ENCODE data around the gene SRGN. TPM values are rescaled to one million over a fixed set of nuclear protein-coding genes. Genes with fewer than 3 reads are reported as not detected.
A peak's percentile ranks its signal among the peaks of the same experiment; 100 is the strongest.

Gene SRGN
- total and polyA plus RNA-seq, 10 of the 15 experiments (the other 5 are each of a cell fraction or from before 2014, with no cell fraction given): 382 to 2,414 (median 885) TPM

DNA sequence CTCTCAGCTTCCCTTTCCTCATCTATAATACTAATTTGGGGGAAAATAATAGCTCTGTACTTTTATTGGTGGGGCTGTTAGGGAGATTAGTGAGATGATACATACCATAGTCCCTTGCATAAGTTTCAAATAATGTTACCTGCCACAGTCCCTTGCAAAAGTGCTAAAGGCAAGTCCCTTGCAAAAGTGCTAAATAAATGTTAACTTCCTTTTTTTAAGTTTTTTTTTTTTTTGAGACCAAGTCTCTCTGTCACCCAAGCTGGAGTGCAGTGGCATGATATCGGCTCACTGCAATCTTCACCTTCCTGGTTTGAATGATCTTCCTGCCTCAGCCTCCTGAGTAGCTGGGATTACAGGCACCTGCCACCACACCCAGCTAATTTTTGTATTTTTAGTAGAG, 43.4 kb upstream of the SRGN start (continued):
- TF ChIP-seq, protein P1, sequence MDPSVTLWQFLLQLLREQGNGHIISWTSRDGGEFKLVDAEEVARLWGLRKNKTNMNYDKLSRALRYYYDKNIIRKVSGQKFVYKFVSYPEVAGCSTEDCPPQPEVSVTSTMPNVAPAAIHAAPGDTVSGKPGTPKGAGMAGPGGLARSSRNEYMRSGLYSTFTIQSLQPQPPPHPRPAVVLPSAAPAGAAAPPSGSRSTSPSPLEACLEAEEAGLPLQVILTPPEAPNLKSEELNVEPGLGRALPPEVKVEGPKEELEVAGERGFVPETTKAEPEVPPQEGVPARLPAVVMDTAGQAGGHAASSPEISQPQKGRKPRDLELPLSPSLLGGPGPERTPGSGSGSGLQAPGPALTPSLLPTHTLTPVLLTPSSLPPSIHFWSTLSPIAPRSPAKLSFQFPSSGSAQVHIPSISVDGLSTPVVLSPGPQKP (IDR thresholded peaks at IDR 0.05; ENCODE audit: low read depth, low read length): no peak
- TF ChIP-seq DPF2 (IDR thresholded peaks at IDR 0.05): no peak
- no peak for TF ChIP-seq FOXK2 (IDR thresholded peaks at IDR 0.05)
- TF ChIP-seq, protein P2, sequence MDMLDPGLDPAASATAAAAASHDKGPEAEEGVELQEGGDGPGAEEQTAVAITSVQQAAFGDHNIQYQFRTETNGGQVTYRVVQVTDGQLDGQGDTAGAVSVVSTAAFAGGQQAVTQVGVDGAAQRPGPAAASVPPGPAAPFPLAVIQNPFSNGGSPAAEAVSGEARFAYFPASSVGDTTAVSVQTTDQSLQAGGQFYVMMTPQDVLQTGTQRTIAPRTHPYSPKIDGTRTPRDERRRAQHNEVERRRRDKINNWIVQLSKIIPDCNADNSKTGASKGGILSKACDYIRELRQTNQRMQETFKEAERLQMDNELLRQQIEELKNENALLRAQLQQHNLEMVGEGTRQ (IDR thresholded peaks at IDR 0.05; ENCODE audit: borderline replicate concordance, low read depth, low read length): no peak
- no peak for TF ChIP-seq SREBF1 (IDR thresholded peaks at IDR 0.05; ENCODE audit: low read length)
- no peak for TF ChIP-seq ESRRA (IDR thresholded peaks at IDR 0.05; ENCODE audit: low read length)
- no peak for TF ChIP-seq POLR2A (IDR thresholded peaks at IDR 0.05; ENCODE audit: low read depth, low read length)
- TF ChIP-seq, protein P3, sequence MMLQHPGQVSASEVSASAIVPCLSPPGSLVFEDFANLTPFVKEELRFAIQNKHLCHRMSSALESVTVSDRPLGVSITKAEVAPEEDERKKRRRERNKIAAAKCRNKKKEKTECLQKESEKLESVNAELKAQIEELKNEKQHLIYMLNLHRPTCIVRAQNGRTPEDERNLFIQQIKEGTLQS (IDR thresholded peaks at IDR 0.05; ENCODE audit: borderline replicate concordance, extremely low read depth, low read depth, low read length): no peak
- peak; percentile 41 for TF ChIP-seq JUNB (IDR thresholded peaks at IDR 0.05)
- no peak for TF ChIP-seq ZNF217 (IDR thresholded peaks at IDR 0.05)
- TF ChIP-seq NRF1 (conservative IDR thresholded peaks at IDR 0.05; ENCODE audit: low read depth, low read length): no peak
- TF ChIP-seq ZSCAN29 (IDR thresholded peaks at IDR 0.05): no peak
- TF ChIP-seq, protein P4, sequence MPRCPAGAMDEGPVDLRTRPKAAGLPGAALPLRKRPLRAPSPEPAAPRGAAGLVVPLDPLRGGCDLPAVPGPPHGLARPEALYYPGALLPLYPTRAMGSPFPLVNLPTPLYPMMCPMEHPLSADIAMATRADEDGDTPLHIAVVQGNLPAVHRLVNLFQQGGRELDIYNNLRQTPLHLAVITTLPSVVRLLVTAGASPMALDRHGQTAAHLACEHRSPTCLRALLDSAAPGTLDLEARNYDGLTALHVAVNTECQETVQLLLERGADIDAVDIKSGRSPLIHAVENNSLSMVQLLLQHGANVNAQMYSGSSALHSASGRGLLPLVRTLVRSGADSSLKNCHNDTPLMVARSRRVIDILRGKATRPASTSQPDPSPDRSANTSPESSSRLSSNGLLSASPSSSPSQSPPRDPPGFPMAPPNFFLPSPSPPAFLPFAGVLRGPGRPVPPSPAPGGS (IDR thresholded peaks at IDR 0.05; ENCODE audit: borderline replicate concordance, insufficient read depth, low read depth, low read length, poor library complexity, severe bottlenecking): no peak
- no peak for TF ChIP-seq IRF4 (IDR thresholded peaks at IDR 0.05; ENCODE audit: low read depth, low read length)
- TF ChIP-seq RBBP5 (conservative IDR thresholded peaks at IDR 0.05): no peak
- TF ChIP-seq, protein P5, sequence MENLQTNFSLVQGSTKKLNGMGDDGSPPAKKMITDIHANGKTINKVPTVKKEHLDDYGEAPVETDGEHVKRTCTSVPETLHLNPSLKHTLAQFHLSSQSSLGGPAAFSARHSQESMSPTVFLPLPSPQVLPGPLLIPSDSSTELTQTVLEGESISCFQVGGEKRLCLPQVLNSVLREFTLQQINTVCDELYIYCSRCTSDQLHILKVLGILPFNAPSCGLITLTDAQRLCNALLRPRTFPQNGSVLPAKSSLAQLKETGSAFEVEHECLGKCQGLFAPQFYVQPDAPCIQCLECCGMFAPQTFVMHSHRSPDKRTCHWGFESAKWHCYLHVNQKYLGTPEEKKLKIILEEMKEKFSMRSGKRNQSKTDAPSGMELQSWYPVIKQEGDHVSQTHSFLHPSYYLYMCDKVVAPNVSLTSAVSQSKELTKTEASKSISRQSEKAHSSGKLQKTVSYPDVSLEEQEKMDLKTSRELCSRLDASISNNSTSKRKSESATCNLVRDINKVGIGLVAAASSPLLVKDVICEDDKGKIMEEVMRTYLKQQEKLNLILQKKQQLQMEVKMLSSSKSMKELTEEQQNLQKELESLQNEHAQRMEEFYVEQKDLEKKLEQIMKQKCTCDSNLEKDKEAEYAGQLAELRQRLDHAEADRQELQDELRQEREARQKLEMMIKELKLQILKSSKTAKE (IDR thresholded peaks at IDR 0.05; ENCODE audit: low read depth, poor library complexity, severe bottlenecking): no peak
- TF ChIP-seq MXI1 (IDR thresholded peaks at IDR 0.05; ENCODE audit: low read depth, low read length): no peak
- no peak for TF ChIP-seq KAT2A (conservative IDR thresholded peaks at IDR 0.05; ENCODE audit: control insufficient read depth, low read depth, low read length)
- no peak for TF ChIP-seq MEF2B (IDR thresholded peaks at IDR 0.05; ENCODE audit: partially characterized antibody, poor library complexity, severe bottlenecking)
- TF ChIP-seq POU2F2 (IDR thresholded peaks at IDR 0.05; ENCODE audit: borderline replicate concordance, low read depth, low read length): no peak
- TF ChIP-seq, protein P6, sequence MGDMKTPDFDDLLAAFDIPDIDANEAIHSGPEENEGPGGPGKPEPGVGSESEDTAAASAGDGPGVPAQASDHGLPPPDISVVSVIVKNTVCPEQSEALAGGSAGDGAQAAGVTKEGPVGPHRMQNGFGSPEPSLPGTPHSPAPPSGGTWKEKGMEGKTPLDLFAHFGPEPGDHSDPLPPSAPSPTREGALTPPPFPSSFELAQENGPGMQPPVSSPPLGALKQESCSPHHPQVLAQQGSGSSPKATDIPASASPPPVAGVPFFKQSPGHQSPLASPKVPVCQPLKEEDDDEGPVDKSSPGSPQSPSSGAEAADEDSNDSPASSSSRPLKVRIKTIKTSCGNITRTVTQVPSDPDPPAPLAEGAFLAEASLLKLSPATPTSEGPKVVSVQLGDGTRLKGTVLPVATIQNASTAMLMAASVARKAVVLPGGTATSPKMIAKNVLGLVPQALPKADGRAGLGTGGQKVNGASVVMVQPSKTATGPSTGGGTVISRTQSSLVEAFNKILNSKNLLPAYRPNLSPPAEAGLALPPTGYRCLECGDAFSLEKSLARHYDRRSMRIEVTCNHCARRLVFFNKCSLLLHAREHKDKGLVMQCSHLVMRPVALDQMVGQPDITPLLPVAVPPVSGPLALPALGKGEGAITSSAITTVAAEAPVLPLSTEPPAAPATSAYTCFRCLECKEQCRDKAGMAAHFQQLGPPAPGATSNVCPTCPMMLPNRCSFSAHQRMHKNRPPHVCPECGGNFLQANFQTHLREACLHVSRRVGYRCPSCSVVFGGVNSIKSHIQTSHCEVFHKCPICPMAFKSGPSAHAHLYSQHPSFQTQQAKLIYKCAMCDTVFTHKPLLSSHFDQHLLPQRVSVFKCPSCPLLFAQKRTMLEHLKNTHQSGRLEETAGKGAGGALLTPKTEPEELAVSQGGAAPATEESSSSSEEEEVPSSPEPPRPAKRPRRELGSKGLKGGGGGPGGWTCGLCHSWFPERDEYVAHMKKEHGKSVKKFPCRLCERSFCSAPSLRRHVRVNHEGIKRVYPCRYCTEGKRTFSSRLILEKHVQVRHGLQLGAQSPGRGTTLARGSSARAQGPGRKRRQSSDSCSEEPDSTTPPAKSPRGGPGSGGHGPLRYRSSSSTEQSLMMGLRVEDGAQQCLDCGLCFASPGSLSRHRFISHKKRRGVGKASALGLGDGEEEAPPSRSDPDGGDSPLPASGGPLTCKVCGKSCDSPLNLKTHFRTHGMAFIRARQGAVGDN (IDR thresholded peaks at IDR 0.05): no peak; the same call in 1 of the 2 replicates
- TF ChIP-seq JUND (IDR thresholded peaks at IDR 0.05; ENCODE audit: low read depth, low read length): no peak
- TF ChIP-seq PML (IDR thresholded peaks at IDR 0.05; ENCODE audit: low read length): 0 out of 2 replicates have a peak, but pooled peaks have one; percentile 14

Data from GM12878 (cell line).